ENCODE measurements around the gene IFITM2. TPM values are rescaled to one million over a fixed set of nuclear protein-coding genes. Genes with fewer than 3 reads are reported as not detected.
"Not testable (repeated sequence)": the region's sequence is repeated elsewhere in the genome, so short reads cannot be mapped to it uniquely, and the experiment has no call there.

The IFITM2 gene
- total RNA-seq, 4 donors from 2014 or later, result 22.2 to 99.4 (median 52.9) TPM

GRCh38 chr11:331358-332060, 23.9 kb downstream of the IFITM2 start:
- peak in 1 of 2 donors; percentile 49 for DNase-seq (ENCODE audit: low spot score in 2 of 2)
- 84 to 89% methylated on average over 19 of the region's 19 CpGs for WGBS, 2 donors
- H3K4me3 ChIP-seq (ENCODE audit: low read depth, poor library complexity, severe bottlenecking), result no peak overlapping the region
- intact Hi-C loops (cut with DNase I; ENCODE audit: low total_unique reads), result no loop called here
- no peak for TF ChIP-seq CTCF (IDR thresholded peaks at IDR 0.05)
- TF ChIP-seq POLR2A (IDR thresholded peaks at IDR 0.05), result no peak

- 90 to 93% methylated on average over 22 to 23 of the region's 23 CpGs for WGBS, 2 donors
- no peak overlapping the region for H3K4me3 ChIP-seq (ENCODE audit: low read depth, poor library complexity, severe bottlenecking)
- intact Hi-C loops (cut with DNase I; ENCODE audit: low total_unique reads), result no loop called here
- DNase-seq (ENCODE audit: low spot score in 2 of 2), result no peak
- TF ChIP-seq CTCF (IDR thresholded peaks at IDR 0.05) (no peak), POLR2A (IDR thresholded peaks at IDR 0.05) (no peak)
Observed at GRCh38 chr11:332651-333480, 25.2 kb downstream of the IFITM2 start.

- DNase-seq (ENCODE audit: low spot score in 2 of 2); intact Hi-C loops (cut with DNase I; ENCODE audit: low total_unique reads); H3K4me3 ChIP-seq (ENCODE audit: low read depth, poor library complexity, severe bottlenecking): not testable (repeated sequence)
- 86 to 88% methylated on average over 17 of the region's 17 CpGs for WGBS, 2 donors
Observed at GRCh38 chr11:333616-334263, 26.1 kb downstream of the IFITM2 start.

- TF ChIP-seq POLR2A (IDR thresholded peaks at IDR 0.05) (no peak), CTCF (IDR thresholded peaks at IDR 0.05) (no peak)
- no peak for DNase-seq (ENCODE audit: low spot score in 2 of 2)
- no peak overlapping the region for H3K4me3 ChIP-seq (ENCODE audit: low read depth, poor library complexity, severe bottlenecking)
- WGBS, 2 donors, result 56 to 62% methylated on average over 25 of the region's 25 CpGs
- intact Hi-C loops (cut with DNase I; ENCODE audit: low total_unique reads), result no loop called here
Observed at GRCh38 chr11:334264-334994, 26.8 kb downstream of the IFITM2 start.

- intact Hi-C loops (cut with DNase I; ENCODE audit: low total_unique reads), result no loop called here
- 46 to 51% methylated on average over 15 of the region's 15 CpGs for WGBS, 2 donors
- no peak for TF ChIP-seq POLR2A (IDR thresholded peaks at IDR 0.05)
- TF ChIP-seq CTCF (IDR thresholded peaks at IDR 0.05), result no peak
- H3K4me3 ChIP-seq (ENCODE audit: low read depth, poor library complexity, severe bottlenecking), result no peak overlapping the region
- no peak for DNase-seq (ENCODE audit: low spot score in 2 of 2)
Observed at GRCh38 chr11:335779-336658, 28.4 kb downstream of the IFITM2 start.
